HG03139 (cell line): Measurements from ENCODE around the gene GPR107.

Source experiments
- ATAC-seq: cut with Tn5 transposase; IDR thresholded peaks from one replicate; pipeline ENCODE4 v1.9.1; 2021; ENCODE audit not compliant: unreplicated experiment

GPR107 gene

GRCh38 chr9:130053109-130053503, 600 bp upstream of the GPR107 start:
- no peak for ATAC-seq

DNA sequence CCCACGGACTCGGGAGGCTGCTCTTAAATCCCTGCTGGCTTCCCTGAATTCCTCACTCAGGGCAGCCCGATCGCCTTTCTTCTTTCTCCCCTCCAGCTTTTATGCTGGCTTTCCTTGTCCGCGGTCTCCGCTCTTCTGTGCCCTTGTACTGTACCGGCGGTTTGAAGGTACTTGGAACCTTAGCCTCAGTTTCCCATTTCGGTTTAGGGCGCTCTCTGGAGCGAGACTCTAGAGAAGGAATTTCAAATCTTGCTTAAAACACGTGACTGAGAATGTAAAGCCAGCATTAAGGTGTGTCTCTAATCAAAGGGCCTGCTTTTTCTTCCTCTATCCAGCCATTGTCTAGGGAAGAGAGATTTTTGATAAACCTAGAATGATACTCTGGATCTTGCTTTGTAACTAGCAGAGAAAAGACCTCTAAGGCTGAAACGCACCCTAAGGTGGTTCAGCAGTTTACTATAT, 650 bp downstream of the GPR107 start:
- no peak for ATAC-seq

GRCh38 chr9:130054820-130055219, 1.1 kb downstream of the GPR107 start:
- no peak for ATAC-seq

DNA sequence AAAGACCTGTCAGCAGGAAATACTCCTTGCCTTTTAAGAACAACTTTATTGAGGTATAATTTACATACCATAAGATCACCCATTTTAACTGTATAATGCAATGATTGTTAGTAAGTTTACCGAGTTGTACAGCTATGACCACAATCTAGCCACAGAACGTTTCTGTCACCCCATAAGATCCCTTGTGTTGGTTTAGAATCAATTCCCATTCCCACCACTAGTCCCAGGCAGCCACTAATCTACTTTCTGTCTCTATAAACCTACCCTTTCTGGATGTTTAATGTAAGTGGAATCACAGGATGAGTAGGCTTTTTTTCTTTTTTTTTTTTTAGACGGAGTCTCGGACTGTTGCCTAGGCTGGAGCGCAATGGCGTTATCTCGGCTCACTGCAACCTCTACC, 4.4 kb downstream of the GPR107 start:
- ATAC-seq, result no peak

GRCh38 chr9:130058887-130059286, 5.2 kb downstream of the GPR107 start:
- no peak for ATAC-seq

DNA sequence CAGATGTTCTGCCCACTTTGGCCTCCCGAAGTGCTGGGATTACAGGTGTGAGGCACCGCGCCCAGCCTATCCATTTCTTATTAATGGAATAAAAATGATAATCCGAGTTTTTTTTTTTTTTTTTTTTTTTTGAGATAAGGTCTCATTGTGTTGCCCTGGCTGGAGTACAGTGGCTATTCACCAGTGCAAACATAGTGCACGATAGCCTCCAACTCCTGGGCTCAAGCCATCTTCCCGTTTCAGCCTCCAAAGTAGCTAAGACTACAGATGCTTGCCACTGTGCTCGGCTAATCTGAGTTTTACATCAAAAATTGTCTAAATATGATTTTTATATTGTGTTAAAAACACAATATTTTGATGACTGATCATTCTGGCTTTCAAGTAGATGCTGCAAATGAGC, 6.6 kb downstream of the GPR107 start:
- ATAC-seq, result no peak

GRCh38 chr9:130062750-130063149, 9.0 kb downstream of the GPR107 start:
- no peak for ATAC-seq

DNA sequence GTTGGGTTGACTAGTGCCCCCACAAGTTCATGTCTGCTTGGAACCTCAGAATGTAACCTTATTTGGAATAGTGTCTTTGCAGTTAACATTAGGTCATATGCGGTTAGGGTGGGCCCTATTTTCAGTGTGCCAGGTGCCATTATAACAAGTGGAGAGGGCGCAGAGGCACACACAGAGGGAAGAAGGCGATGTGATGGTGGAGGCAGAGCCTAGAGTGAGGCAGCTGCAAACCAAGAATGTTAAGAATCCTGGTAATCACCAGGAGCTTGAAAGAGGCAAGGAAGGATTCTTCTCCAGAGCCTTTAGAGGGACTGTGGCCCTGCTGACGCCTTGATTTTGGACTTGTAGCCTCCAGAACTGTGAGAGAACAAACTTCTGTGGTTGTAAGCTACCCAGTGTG, 10.9 kb downstream of the GPR107 start:
- no peak for ATAC-seq

DNA sequence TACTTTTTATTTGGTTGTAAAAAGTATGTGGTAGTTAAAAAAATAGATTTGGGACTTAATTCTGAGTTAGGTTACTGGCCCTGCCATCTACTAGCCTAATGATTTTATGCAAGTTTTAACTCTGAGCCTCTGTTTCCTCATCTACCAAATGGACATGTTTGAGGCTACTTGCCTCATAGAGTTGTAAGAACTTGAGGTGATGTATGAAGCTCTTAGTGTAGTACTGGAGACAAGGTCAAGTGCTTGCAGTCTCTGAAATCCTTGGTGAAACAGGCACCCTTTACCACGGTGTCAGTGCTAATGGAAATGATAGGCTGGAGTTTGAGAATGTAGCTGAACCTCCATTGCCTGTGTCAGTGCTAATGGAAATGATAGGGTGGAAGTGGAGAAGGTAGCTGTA, 15.3 kb downstream of the GPR107 start:
- ATAC-seq, result no peak

- no peak for ATAC-seq
These were observed 19.0 kb downstream of the GPR107 start for GRCh38 chr9:130072515-130073235.

DNA sequence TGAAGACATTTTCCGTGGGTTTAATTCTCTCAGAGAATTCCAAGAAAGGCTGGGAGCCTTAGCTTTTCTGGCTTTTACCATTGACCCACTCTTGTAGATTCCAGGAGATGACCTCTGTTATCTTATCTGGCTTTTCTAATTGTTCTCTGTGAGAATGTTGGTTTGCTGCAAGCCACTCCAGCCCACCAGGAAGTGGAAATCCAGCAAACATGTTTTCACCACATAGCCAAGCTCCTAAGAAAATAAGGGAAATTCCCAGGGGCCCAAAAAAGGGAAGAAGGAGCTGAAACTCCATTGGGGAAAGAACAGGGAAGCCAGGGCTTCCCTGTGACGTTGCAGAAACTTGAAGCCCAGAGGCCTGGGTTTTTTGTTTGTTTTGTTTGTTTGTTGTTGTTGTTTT, 19.7 kb downstream of the GPR107 start:
- no peak for ATAC-seq

DNA sequence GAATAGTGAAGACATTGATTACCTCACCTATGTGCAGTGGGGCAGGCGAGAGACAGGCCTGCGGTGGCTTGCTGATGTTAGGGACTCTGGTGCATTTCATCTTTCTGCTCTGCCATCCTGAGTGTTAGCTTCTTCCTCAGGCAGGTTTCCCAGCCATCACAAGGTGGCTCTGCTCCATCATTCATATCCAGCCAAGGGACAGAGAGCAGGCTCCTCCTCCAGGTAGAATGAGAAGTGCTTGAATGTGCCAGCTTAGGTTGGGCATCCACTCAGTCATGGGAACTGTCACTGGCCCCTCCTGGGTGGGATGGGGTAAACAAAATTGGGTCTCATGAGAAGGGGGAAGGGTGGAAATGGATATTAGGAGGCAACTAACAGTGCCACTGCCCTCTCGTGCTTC, 24.8 kb downstream of the GPR107 start:
- ATAC-seq, result no peak

DNA sequence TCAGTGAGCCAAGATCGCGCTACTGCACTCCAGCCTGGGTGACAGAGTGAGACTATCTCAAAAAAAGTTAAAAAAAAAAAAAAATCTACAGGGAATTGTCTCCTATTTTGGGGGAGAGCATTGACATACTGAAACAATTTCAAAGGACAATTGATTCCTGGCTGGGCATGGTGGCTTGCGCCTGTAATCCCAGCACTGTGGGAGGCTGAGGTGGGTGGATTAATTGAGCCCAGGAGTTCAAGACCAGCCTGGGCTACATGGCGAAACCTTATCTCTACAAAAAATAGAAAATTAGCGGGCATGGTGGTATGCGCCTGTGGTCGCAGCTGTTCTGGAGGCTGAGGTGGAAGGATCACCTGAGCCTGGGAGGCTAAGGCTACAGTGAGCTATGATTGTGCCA, 30.6 kb downstream of the GPR107 start:
- no peak for ATAC-seq

- ATAC-seq, result no peak
These were observed 34.3 kb downstream of the GPR107 start for GRCh38 chr9:130088051-130088450.

- no peak for ATAC-seq
These were observed 35.4 kb downstream of the GPR107 start for GRCh38 chr9:130089141-130089540.

- no peak for ATAC-seq
These were observed 37.2 kb downstream of the GPR107 start for GRCh38 chr9:130090915-130091314.

- ATAC-seq, result no peak
These were observed 39.2 kb downstream of the GPR107 start for GRCh38 chr9:130092910-130093309.

DNA sequence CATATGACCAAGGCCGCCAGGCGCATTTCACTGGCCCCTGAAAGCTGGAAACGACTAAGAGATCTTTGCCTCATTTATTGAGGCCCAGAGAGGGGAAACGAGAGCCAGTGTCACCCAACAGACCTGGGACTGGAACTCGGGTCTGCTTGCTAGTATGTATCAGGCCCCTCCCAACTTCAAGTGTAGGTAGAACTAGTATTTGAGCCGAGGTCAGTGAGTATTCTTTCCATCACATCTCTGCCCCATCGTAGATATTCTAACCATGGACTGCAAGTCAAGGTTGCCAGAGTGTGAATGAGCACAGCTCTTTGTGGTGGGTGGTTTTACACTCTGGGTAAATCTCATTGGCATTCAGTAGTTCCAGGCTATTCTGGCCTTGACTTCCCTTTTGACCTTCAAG, 42.2 kb downstream of the GPR107 start:
- ATAC-seq, result no peak

- ATAC-seq, result no peak
These were observed 47.0 kb downstream of the GPR107 start for GRCh38 chr9:130100681-130101080.

- ATAC-seq, result no peak
These were observed 48.2 kb downstream of the GPR107 start for GRCh38 chr9:130101915-130102314.

DNA sequence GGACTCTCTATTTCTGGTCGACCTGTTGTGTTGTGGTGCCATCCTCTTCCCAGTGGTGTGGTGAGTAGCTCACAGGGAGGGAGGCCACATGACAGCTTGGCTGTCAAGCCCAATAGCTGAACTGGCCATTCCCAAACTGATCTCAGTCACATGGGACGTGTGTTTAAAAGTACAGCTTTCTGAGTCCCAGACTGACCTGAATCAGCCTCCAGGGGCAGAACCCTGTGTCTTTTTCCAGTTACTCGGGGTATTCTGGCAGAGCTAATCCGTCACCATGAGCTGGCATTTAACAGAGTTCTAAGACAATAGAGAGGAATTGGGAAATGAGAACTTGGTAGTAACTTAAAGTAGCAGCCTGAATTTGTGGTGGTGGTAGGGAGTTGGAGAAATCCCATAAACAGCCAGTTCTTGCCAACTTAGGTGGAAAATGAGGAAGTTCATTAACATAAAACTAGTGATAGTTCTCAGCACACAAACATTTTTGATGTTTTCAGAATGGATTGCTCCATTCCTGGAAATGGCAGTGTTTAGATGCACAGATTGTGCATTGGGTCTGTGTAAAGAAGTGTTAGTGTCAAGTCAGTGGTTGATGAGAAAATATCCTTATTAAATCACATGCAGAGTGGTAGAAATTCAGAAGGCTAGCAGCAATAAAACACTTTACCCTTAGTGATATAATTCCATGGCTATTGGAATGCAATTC, 50.9 kb downstream of the GPR107 start:
- no peak for ATAC-seq

DNA sequence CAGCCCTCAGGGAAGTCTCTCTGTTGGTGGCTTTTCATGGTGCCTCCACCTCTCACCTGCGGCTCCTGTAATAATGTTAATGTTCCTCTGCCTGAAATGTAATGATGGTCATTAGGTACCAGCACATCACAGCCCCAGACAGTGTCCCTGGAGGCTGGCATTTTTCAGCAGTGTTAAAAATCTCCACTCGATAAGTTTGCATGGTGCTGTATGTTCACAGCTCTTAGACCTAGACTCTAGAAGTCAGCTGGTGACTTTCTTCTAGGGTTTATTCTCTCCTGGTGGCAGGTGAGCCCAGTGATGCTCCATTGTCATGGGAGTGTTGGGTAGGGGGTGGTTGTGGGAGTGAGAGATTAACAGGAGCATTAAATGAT, 53.1 kb downstream of the GPR107 start:
- no peak for ATAC-seq
